GM18861 (cell line): ENCODE results near the gene MTERF1.
"Not testable (repeated sequence)": the region's sequence is repeated elsewhere in the genome, so short reads cannot be mapped to it uniquely, and the experiment has no call there.

Source experiments
- ATAC-seq: cut with Tn5 transposase; IDR thresholded peaks from one replicate; pipeline ENCODE4 v1.9.1; 2021; ENCODE audit not compliant: unreplicated experiment

The MTERF1 gene

GRCh38 chr7:91880413-91881241 is at the start of gene MTERF1:
TSS of gene MTERF1 (minus strand) at chr7:91880702. CDS start at chr7:91880083, 619 bp downstream.
- ATAC-seq: peak; percentile 98

- ATAC-seq: peak; percentile 98
Measured at GRCh38 chr7:91929463-91929862, 49.0 kb upstream of the MTERF1 start.

- ATAC-seq: no peak
Measured at GRCh38 chr7:91927912-91928311, 47.4 kb upstream of the MTERF1 start.

GRCh38 chr7:91922857-91923256 is 42.4 kb upstream of the MTERF1 start:
- no peak for ATAC-seq

- ATAC-seq: no peak
Measured at GRCh38 chr7:91918356-91918755, 37.9 kb upstream of the MTERF1 start.

- ATAC-seq: no peak
Measured at GRCh38 chr7:91916051-91916440, 35.5 kb upstream of the MTERF1 start.

- ATAC-seq: no peak
Measured at GRCh38 chr7:91915401-91916050, 35.0 kb upstream of the MTERF1 start.

GRCh38 chr7:91913612-91914011 is 33.1 kb upstream of the MTERF1 start:
- no peak for ATAC-seq

- ATAC-seq: no peak
Measured at GRCh38 chr7:91912494-91912893, 32.0 kb upstream of the MTERF1 start.

- no peak for ATAC-seq
Measured at GRCh38 chr7:91911121-91911520, 30.6 kb upstream of the MTERF1 start.

- no peak for ATAC-seq
Measured at GRCh38 chr7:91910171-91910570, 29.7 kb upstream of the MTERF1 start.

- ATAC-seq: no peak
Measured at GRCh38 chr7:91899563-91899962, 19.1 kb upstream of the MTERF1 start.

GRCh38 chr7:91898240-91898992 is 17.9 kb upstream of the MTERF1 start:
- no peak for ATAC-seq

- no peak for ATAC-seq
Measured at GRCh38 chr7:91894781-91895480, 14.4 kb upstream of the MTERF1 start.

- ATAC-seq: not testable (repeated sequence)
Measured at GRCh38 chr7:91893699-91894098, 13.2 kb upstream of the MTERF1 start.

GRCh38 chr7:91892821-91893340 is 12.4 kb upstream of the MTERF1 start:
- ATAC-seq: no peak

GRCh38 chr7:91892099-91892705 is 11.7 kb upstream of the MTERF1 start:
- ATAC-seq: no peak

- not testable (repeated sequence) for ATAC-seq
Measured at GRCh38 chr7:91888271-91889175, 8.0 kb upstream of the MTERF1 start.
